VCaP (cell line): ENCODE results near the gene DCDC2C.
"Not testable (repeated sequence)": the region's sequence is repeated elsewhere in the genome, so short reads cannot be mapped to it uniquely, and the experiment has no call there.

Experiments used
- H3K27ac ChIP-seq: fragments of 450-650 bp; 2 replicates; pipeline ENCODE4 v1.5.1; 2017
- TF ChIP-seq, protein P1 (sequence below): fragments of 450-650 bp; conservative IDR thresholded peaks from 2 replicates; pipeline ENCODE4 v1.5.1; 2017; ENCODE audit warnings: mild to moderate bottlenecking, moderate library complexity

Gene DCDC2C

DNA sequence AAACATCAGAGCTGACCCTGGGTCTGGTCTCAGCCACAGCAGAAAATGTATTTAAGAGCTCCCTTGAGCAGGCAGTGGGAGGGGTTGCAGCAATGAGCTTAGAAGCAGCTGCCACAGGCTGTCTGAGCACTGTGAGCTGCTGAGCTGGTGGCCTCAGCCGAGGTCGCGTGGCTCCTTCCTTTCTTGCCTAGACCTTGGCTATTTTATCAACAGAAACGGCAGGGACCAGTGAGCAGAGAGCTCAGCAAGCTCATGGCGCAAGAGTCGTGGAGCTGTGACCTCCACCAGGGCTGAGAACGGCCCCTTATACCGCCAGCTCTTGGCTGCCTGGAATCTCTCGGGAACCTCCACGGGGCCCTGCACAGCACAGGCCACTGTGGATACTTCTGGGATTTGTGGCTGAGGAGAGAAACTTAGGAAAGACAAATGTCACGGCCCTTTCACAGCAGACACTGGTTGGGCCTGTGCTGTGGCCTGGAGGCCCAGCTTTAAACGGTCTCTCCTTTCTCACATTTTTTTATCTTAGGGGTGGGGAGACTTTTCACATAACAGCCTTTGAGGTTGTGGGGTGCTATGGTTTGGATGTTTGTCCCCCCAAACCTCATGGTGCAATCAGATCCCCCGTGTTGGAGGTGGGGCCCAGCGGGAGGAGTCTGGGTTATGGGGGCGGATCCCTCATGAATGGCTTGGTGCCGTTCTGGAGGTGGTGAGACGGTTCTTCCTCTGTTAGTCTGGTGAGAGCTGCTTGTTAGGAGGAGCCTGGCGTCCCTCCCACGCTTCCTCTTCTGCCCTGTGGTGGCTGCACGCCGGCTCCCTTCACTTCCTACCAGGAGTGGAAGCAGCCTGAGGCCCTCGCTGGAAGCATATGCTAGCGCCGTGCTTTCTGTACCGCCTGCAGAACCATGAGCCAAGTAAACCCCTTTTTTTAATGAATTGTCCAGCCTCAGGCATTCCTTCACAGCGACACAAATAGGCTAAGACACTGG is 43.6 kb upstream of the DCDC2C start:
- TF ChIP-seq, protein P1, sequence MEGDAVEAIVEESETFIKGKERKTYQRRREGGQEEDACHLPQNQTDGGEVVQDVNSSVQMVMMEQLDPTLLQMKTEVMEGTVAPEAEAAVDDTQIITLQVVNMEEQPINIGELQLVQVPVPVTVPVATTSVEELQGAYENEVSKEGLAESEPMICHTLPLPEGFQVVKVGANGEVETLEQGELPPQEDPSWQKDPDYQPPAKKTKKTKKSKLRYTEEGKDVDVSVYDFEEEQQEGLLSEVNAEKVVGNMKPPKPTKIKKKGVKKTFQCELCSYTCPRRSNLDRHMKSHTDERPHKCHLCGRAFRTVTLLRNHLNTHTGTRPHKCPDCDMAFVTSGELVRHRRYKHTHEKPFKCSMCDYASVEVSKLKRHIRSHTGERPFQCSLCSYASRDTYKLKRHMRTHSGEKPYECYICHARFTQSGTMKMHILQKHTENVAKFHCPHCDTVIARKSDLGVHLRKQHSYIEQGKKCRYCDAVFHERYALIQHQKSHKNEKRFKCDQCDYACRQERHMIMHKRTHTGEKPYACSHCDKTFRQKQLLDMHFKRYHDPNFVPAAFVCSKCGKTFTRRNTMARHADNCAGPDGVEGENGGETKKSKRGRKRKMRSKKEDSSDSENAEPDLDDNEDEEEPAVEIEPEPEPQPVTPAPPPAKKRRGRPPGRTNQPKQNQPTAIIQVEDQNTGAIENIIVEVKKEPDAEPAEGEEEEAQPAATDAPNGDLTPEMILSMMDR = no peak
- no peak overlapping the region for H3K27ac ChIP-seq

DNA sequence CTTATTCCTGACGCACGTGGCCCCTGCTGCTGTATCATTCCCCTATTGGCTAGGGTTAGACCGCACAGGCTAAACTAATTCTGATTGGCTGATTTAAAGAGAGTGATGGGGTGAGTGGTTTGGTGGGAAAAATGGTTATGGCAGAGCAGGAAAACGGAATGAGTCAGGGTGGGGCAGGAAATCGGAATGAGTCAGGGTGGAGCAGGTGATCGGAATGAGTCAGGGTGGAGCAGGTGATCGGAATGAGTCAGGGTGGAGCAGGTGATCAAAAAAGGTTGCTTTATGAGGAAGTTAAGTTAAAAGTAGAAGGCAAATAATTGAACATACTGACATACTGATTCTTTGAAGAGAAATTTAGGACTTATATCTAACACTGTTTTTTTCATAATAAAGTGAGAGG is 42.7 kb upstream of the DCDC2C start:
- not testable (repeated sequence) for H3K27ac ChIP-seq

DNA sequence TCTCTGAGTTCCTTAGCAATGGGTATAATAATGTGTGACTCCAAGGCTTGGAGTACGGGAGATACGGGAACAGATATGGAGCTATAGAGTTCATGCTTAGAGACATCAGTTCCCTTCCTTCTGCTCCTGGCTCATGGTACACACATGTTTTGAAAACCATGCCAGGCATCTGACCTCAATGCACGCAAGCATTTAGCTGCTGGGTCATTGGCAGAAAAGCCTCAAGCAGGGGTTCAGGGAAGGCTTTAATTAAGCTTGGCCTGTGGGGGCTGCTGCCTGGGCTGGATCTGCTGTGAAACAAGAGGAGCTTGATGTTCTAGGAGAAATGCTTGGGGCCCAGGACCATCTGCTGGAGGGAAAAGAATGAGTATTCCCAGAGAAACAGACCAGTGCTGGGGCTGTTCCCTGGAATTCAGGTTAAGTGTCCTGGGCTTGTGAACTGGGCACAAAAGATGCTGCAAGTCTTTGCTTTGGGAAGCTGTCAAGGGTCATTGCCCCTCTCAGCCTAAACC is 42.2 kb upstream of the DCDC2C start:
- TF ChIP-seq, protein P1 = no peak
- H3K27ac ChIP-seq = no peak overlapping the region

DNA sequence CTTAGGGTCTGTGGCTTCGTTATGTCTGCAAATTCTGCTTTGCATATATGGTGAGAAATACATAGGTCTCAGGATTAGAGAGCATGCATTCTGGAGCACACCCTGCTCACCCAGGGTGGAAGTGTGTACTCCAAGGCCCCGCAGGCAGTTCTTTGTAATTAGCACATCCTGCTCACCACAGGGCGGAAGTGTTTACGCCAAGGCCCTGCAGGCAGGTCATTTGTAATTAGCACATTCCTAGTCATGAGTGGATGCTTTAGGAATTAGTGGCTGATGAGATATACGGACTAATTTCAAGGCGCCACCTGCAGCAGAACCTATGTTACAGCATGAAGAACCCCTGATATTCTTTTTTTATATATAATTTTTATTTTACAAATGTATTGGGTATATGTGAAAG is 41.1 kb upstream of the DCDC2C start:
- TF ChIP-seq, protein P1 = no peak
- H3K27ac ChIP-seq = no peak overlapping the region

DNA sequence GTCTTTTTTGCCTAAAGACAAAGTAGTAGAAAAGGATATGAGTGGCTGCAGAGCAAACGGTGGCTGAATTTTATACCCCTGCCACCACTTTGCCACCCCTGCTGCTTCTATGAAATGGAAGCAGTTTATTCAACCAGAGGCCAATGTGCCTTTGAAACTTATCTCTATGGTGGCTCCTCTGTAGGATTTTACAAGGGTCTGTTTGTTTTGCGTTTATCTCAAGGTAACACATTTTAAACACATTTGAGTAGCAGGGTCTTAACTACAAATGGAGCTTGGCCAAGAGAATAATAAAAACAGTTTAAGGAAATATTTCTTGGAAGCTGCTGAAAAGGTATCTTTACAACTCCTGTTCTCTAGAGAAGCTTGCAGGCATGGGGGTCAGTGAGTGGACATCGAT is 39.3 kb upstream of the DCDC2C start:
- no peak overlapping the region for H3K27ac ChIP-seq
- TF ChIP-seq, protein P1 = no peak

DNA sequence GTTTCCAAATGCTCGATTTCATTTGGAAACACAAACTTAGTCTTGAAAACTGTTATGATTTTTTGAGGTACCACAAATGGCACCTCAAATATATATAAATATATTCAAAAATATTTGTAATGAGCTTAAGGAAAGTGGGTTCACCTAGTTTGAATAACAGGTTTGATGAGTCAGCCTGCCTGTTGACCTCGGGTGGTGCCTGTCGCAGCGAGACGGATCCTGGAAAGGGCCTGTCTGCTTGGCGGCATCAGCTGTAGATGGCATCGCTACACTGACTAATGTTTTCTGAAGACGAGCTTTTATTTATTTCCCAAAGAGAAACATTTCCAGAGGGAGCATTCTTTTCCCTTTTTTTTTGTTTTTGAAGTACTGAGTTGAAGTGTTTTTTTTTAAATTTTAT is 38.5 kb upstream of the DCDC2C start:
- TF ChIP-seq, protein P1 = no peak
- no peak overlapping the region for H3K27ac ChIP-seq

DNA sequence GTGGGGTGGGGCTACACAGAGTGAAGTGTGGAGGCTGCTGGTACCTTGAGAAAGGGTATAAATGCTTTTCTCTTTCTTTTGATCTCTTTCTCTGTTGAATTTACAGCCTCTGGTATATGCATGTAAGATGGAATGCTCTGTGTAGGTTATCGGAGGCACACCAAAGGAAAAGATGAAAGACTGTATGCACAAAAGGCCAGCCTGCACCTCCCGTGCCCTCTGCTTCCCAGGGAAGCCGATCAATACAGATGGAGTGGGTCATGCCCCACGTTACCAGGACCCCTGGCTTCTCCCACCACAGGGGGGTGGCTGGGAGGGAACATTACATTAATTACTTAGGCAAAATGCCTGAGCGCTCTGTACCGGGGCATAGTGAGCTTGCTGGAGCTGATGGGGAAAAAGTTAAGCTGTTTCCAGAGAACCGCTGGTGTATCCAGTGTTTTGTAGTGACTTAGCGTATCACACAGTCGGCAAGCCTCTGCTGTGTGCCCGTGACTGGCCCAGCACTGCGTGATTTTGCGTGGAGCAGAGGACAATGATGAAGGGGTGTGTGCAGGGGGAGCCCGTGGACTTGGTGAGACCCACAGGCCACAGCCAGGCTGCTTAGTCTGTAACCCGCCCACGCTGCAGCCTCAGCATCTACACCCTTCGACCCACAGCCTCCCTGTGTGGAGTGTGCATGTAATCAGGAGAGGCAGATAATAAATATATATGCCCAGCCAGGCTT is 37.3 kb upstream of the DCDC2C start:
- TF ChIP-seq, protein P1 = no peak
- H3K27ac ChIP-seq = no peak overlapping the region
